Nucleus accumbens (tissue), 56 donors: Measurements from ENCODE around the gene KLC1.

Experiments used
- DNase-seq, 56 donors: peaks; one replicate each; lab custom pipeline; 2025; lab: John Stamatoyannopoulos, UW

Gene KLC1

GRCh38 chr14:103700753-103701490 lies 71.9 kb downstream of the KLC1 start:
- no peak for DNase-seq

GRCh38 chr14:103702095-103702494 lies 73.1 kb downstream of the KLC1 start:
- DNase-seq, result no peak

GRCh38 chr14:103702497-103703432 lies 73.8 kb downstream of the KLC1 start:
- DNase-seq, result no peak

DNA sequence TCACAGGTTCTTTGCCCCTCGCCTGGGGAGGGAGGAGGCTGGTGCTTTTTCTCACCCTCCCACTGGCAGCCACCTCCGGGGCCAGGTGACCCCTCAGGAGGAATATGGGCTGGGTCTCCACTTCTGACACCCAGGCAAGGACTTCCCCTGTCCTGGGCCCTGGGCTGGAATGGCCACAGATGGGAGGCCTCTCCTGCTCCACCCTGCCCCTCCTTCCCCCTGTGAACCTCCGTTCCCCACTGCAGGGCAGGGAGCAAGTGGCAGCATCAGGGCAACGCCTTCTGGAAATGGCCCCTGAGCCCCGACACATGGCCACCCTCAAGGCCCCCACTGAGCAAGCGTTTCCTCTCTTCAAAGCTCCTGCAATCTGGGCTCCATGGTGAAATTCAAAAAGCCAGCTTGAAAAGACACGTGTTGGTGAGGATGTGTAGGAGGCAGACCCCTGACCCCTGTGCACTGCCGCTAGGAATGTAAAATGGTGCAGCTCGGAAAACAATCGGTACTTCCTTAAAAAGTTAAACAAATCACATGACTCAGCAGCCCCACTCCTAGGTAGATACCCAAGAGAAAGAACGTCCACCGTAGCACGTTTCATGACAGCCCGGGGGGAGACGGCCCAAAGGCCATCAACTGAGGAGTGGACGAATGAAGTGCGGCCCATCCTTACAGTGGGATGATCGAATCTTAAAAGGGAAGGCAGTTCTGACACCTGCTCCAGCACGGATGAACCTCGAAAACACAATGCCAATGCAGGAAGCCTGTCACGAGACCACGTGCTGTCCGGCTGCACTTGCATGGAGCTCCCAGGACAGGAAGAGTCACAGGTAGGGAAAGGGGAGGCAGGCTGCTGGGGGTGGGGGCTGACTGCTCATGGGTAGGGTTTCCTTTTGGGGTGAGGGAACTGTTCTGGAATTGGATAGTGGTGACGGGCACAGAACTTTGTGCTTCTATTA lies 74.7 kb downstream of the KLC1 start:
- DNase-seq, result no peak

DNA sequence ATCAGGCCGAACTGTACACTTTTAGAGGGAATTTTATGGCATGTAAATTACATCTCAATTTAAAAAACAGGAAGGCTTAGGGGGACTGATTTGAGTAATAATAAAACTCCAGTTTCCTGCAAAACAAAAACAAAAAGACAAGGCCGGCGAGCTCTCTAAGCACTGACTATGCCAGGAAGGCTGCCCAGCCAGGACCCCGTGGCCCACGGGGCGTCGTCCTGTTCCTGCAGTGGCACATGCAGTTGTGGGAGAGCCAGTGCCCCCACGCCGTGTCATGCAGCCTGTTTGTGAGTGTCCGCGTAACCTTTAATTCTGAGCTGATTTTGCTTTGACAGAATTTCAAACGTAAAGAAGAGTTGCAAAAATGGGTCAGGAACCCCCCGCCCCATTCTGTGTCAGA lies 75.7 kb downstream of the KLC1 start:
- no peak for DNase-seq

- no peak for DNase-seq
Measured at GRCh38 chr14:103705118-103705503, 76.1 kb downstream of the KLC1 start.

DNA sequence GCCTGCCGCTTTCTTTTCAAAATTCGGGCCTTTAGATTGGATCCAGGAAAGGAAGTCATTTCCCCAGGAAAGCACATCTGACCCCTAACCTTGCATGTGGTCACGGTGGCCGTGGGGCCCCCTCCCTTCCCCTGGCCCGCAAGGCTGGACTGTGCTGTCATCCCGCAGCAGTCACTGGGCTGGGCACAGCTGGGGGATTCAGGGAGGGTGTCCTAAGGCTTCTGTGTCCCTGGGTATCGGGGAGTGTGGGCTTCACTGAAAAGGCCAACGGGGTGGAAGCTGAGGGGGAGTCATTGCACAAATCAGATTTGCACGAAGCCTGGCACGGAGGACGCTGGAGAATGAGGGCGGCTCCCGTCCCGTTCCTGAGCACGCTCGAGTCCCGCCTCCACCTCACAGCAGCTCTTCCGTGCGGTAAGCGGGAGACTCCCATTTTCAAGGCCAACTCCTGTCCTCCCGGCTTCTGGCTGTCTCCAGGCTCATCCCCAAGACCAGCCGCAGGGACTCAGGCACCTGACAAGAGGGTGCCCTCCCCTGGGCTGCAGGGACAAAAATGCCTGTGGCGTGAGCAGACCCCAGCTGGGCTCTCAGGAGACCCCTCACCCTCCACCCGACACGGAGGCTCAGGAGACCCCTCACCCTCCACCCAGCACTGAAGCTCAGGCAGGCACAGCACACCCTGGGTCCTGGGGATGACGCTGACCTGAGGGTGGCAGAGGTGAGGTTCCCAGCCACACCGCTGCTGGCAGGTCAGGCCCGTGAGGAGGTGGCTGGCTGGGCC lies 76.7 kb downstream of the KLC1 start:
- no peak for DNase-seq

GRCh38 chr14:103706551-103707328 lies 77.7 kb downstream of the KLC1 start:
- DNase-seq, result no peak

- DNase-seq, result no peak
Measured at GRCh38 chr14:103707329-103708263, 78.6 kb downstream of the KLC1 start.

DNA sequence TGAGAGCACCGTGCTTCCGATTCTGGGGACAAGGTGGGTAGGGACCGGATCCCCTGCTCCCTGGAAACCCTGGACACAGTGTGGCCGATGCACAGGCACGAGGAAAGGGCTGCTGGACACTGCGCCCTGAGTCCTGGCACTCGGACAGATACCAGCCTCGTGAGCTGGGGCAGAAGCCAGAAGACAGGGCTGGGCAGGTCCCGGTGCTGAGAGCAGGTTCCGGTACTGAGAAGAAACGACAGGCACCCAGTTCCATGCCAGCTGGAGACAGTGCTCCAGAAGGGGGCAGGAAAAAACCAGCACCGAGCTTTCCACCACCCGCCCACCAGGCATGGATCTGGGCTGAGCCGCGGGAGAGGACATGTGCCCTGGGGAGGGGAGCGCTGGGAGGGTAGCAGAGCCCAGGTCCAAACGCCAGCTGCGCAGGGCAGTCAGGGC lies 79.8 kb downstream of the KLC1 start:
- peak in 25 of 56 donors; percentile 21 to 65 (median 39) for DNase-seq

DNA sequence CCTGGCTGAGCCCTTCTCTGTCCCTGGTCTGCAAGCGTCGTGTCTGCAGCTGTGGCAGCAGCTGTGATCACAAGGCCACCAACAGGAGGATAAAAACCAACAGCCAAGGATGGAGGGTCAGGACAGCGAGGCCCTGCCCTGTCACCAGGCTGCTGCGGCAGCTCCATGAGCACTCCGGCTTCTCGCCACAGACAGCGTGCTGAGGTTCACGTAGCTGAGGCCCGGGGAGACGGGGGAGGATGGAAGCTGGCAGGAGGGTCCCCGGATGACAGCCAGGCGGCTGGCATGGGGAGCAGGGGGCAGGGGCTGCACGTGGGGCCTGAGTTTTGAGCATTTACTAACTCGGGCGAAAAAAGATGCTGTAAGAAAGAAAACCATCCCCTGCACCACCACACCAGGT lies 80.8 kb downstream of the KLC1 start:
- DNase-seq, result no peak

- no peak for DNase-seq
Measured at GRCh38 chr14:103710771-103711377, 81.9 kb downstream of the KLC1 start.

GRCh38 chr14:103711516-103712431 lies 82.8 kb downstream of the KLC1 start:
- DNase-seq, result peak in 35 of 56 donors; percentile 22 to 77 (median 56)

GRCh38 chr14:103712633-103713247 lies 83.7 kb downstream of the KLC1 start:
- no peak for DNase-seq

GRCh38 chr14:103713304-103714062 lies 84.5 kb downstream of the KLC1 start:
- DNase-seq, result no peak
